Measurements from ENCODE around the gene AACS.

DNA sequence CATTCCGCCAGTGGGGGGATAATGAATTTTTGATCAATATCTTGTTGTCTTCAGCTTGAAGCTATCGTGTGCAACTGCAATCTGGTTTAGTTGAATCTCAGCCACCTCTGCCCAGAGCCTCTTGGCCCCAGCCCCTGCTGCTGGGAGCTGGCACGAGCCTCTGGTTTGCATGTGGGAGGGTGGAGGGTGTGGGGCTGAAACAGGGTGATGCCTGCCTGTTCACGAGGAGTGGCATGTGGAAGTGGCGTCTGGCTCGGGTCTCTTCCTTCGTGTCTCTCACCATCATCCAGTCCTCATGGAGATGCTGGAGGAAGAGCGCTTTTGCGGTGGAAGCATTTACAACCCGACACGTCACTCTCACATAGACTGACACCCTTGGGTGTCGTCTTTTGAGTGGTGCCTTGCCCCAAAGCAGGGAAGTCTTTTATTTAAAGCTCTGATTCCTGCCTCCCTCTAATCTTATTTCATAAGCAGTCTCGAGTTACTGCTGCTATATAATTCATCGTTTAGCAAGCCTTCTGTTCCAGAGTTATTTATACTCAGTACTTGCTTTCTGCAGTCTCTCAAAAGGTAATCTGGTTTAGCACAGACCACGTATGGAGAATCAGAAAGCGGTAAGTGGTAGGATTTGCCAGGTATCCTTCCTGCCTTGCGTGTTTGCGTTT, 64.5 kb downstream of the AACS start:
- no peak for TF ChIP-seq MAZ (IDR thresholded peaks at IDR 0.05; ENCODE audit: borderline replicate concordance, low read depth, low read length)
- no peak for TF ChIP-seq EP300 (IDR thresholded peaks at IDR 0.05)
- no peak for TF ChIP-seq MYC (IDR thresholded peaks at IDR 0.05; ENCODE audit: borderline replicate concordance, low read length)
- TF ChIP-seq ZFP36 (IDR thresholded peaks at IDR 0.05; ENCODE audit: borderline replicate concordance, partially characterized antibody) = no peak

Measured in A549 (cell line).